HepG2 (cell line): Measurements from ENCODE around the gene RAB3A. TPM values are rescaled to one million over a fixed set of nuclear protein-coding genes. Genes with fewer than 3 reads are reported as not detected.

Source experiments
- ATAC-seq: fragments of 200-7000 bp; cut with Tn5 transposase; 3 replicates; pipeline ENCODE4 v1.9.1; 2020; ENCODE audit warnings: mild to moderate bottlenecking, moderate library complexity
- BruUV-seq: library from RNA; stranded (reverse); fragments of 400-500 nt; replicated peaks from 2 replicates; lab custom pipeline; 2021; lab: Mats Ljungman, UMichigan
- CTCF ChIA-PET: fragments of 300-600 bp; formaldehyde crosslinking; extraction: SDS; loops from one replicate; lab custom pipeline; 2021; ENCODE audit warnings: low total read pairs, inconsistent platforms, low intra/inter-chr PET ratio; lab: Yijun Ruan, JAX
- POLR2A ChIA-PET: fragments of 350-600 bp; sonication (Branson Sonifier 250); formaldehyde crosslinking; loops from one replicate; lab custom pipeline; 2020; ENCODE audit warnings: antibody characterized with exemption, inconsistent platforms; lab: Yijun Ruan, JAX
- DNase-seq: peaks from one replicate; pipeline ENCODE4 v3.0.0-alpha.2; 2015; ENCODE audit warnings: low spot score
- FAIRE-seq: peaks from 3 replicates; lab custom pipeline; 2011; peaks lifted over from hg19 to GRCh38; lab: Jason Lieb, UNC
- H2AFZ ChIP-seq: one replicate; pipeline ENCODE4 v1.6.1; 2011; ENCODE audit warnings: low read length, inconsistent platforms
- H3K27ac ChIP-seq: fragments of 300-600 bp; 3 replicates; pipeline ENCODE4 v1.8.0; 2011; ENCODE audit warnings: mixed run types, mild to moderate bottlenecking, mixed read lengths, low read length, inconsistent platforms; ENCODE audit not compliant: insufficient read depth; ENCODE audit errors: extremely low read length
- H3K27me3 ChIP-seq, 2 experiments: fragments of 200-600 bp in 1 of 2; 2 replicates in 1 of 2; 3 replicates in 1 of 2; pipeline versions ENCODE4 v1.6.0 to v1.8.0; 2011; ENCODE audit warnings: low read length in 2 of 2, mild to moderate bottlenecking in 2 of 2, moderate library complexity in 2 of 2, inconsistent platforms in 1 of 2; ENCODE audit not compliant: insufficient read depth in 2 of 2, control insufficient read depth in 1 of 2
- H3K36me3 ChIP-seq, 2 experiments: fragments of 200-600 bp in 1 of 2; replicated peaks in 1 of 2; 2 replicates in 1 of 2; 3 replicates in 1 of 2; pipeline versions ENCODE4 v1.5.1 to v1.8.0; 2011; ENCODE audit warnings: low read length in 2 of 2, inconsistent platforms in 1 of 2; ENCODE audit not compliant: insufficient read depth in 2 of 2, control insufficient read depth in 1 of 2
- H3K4me1 ChIP-seq: 2 replicates; pipeline ENCODE4 v1.5.1; 2012; ENCODE audit warnings: low read length, inconsistent platforms; ENCODE audit not compliant: insufficient read depth
- H3K4me2 ChIP-seq: 2 replicates; pipeline ENCODE4 v1.6.0; 2011; ENCODE audit warnings: low read depth, low read length, inconsistent platforms
- H3K4me3 ChIP-seq, 3 experiments: fragments of 200-600 bp in 1 of 3; sonication (generic), shearing (Covaris generic) in 1 of 3; replicated peaks in 1 of 3; 2 replicates each; pipeline ENCODE4 v1.5.1; 2011 to 2016; ENCODE audit warnings: low read length in 3 of 3, inconsistent platforms in 2 of 3, low read depth in 2 of 3, mild to moderate bottlenecking in 2 of 3, control low read depth in 1 of 3, mixed read lengths in 1 of 3; ENCODE audit not compliant: insufficient read depth in 1 of 3
- H3K79me2 ChIP-seq: one replicate; pipeline ENCODE4 v1.6.1; 2011; ENCODE audit warnings: low read length, inconsistent platforms; ENCODE audit not compliant: insufficient read depth
- H3K9ac ChIP-seq: 2 replicates; pipeline ENCODE4 v1.6.0; 2011; ENCODE audit warnings: mild to moderate bottlenecking, low read depth, low read length, inconsistent platforms; ENCODE audit not compliant: insufficient read depth
- H3K9me3 ChIP-seq: 2 replicates; pipeline ENCODE4 v1.5.1; 2012; ENCODE audit warnings: mild to moderate bottlenecking, low read length
- H4K20me1 ChIP-seq: 2 replicates; pipeline ENCODE4 v1.6.0; 2011; ENCODE audit warnings: inconsistent platforms, mild to moderate bottlenecking, low read length, moderate library complexity; ENCODE audit not compliant: insufficient read depth
- MTF2 ChIP-seq: sonication (generic); formaldehyde crosslinking; IDR thresholded peaks from 2 replicates; pipeline ENCODE4 v1.5.0; 2020; ENCODE audit warnings: missing genetic modification reagents, borderline replicate concordance
- RARG ChIP-seq: sonication (generic); formaldehyde crosslinking; IDR thresholded peaks from 2 replicates; pipeline ENCODE4 v1.4.0; 2020; ENCODE audit warnings: low read depth, mild to moderate bottlenecking, missing genetic modification reagents
- RBAK ChIP-seq: sonication (generic); formaldehyde crosslinking; IDR thresholded peaks from 2 replicates; pipeline ENCODE4 v1.5.1; 2020; ENCODE audit warnings: mild to moderate bottlenecking, missing genetic modification reagents
- REXO4 ChIP-seq: sonication (generic); formaldehyde crosslinking; IDR thresholded peaks from 2 replicates; pipeline ENCODE4 v1.8.0; 2022; ENCODE audit warnings: missing genetic modification reagents, mild to moderate bottlenecking, borderline replicate concordance
- SOX13 ChIP-seq, 3 experiments: fragments of 450-650 bp in 1 of 3; sonication (generic) in 1 of 3; formaldehyde crosslinking in 1 of 3; IDR thresholded peaks in 2 of 3; conservative IDR thresholded peaks in 1 of 3; 2 replicates each; pipeline versions ENCODE4 v1.5.0 to v1.6.1; 2016 to 2020; ENCODE audit warnings: antibody characterized with exemption in 1 of 3, mild to moderate bottlenecking in 1 of 3, missing compliant biosample characterization in 1 of 3, missing genetic modification reagents in 1 of 3, moderate library complexity in 1 of 3
- SRSF1 ChIP-seq: fragments of 200-400 bp; formaldehyde crosslinking; optimal IDR thresholded peaks from 2 replicates; pipeline ENCODE3; 2017; ENCODE audit warnings: mild to moderate bottlenecking, low read depth, low read length, moderate library complexity
- USF2 ChIP-seq, 2 experiments: sonication (generic) in 1 of 2; formaldehyde crosslinking in 1 of 2; IDR thresholded peaks; 2 replicates each; pipeline versions ENCODE4 v1.5.1 to v1.6.1; 2011 to 2020; ENCODE audit warnings: borderline replicate concordance in 1 of 2, low read depth in 1 of 2, low read length in 1 of 2, mild to moderate bottlenecking in 1 of 2, missing genetic modification reagents in 1 of 2, moderate library complexity in 1 of 2
- ZFY ChIP-seq: sonication (generic); formaldehyde crosslinking; IDR thresholded peaks from 2 replicates; pipeline ENCODE4 v1.4.0; 2020; ENCODE audit warnings: missing genetic modification reagents
- ZNF75D ChIP-seq: sonication (generic); formaldehyde crosslinking; IDR thresholded peaks from 2 replicates; pipeline ENCODE4 v1.8.1; 2023; ENCODE audit warnings: missing genetic modification reagents, mild to moderate bottlenecking, borderline replicate concordance
- WGBS: methylation state at CpG from one replicate; pipeline ENCODE4 v1.1.6; 2017; ENCODE audit warnings: low lambda C conversion rate; 5-methylcytosine and 5-hydroxymethylcytosine counted together
- in situ Hi-C: cut with HindIII; loops from 2 replicates; pipeline ENCODE4 v1.10.0; 2017; ENCODE audit warnings: low pct_unique_long_range_greater_than_20kb; ENCODE audit not compliant: extremely low pct_ligation_motif_present
- intact Hi-C: fragments of 100-400 bp; cut with micrococcal nuclease; formaldehyde crosslinking; loops from one replicate; pipeline ENCODE4 v1.10.0; 2022; ENCODE audit not compliant: unreplicated experiment
- polyA plus RNA-seq, 8 experiments: library from polyadenylated mRNA; depleted of rRNA in 3 of 8; stranded (reverse) in 7 of 8; unstranded in 1 of 8; fragments of >200 nt; fragmentation: Illumina TruSeq in 4 of 8; extraction: Trizol in 4 of 8; gene quantifications; 2 replicates each; pipeline versions ENCODE4 v1.2.1 to v1.2.3, GENCODE V29; 2011 to 2016; ENCODE audit warnings: low read depth in 4 of 8, missing spikeins in 1 of 8, mixed read lengths in 1 of 8; ENCODE audit not compliant: insufficient read depth in 1 of 8
- total RNA-seq, 5 experiments: library from RNA; depleted of rRNA; stranded (reverse); fragments of >200 nt; fragmentation: Illumina TruSeq; extraction: Trizol; gene quantifications; 2 replicates each; pipeline ENCODE4 v1.2.3, GENCODE V29; 2016; ENCODE audit warnings: low read depth in 1 of 5
- TF ChIP-seq, protein P1 (sequence below): sonication (generic); formaldehyde crosslinking; IDR thresholded peaks from 2 replicates; pipeline ENCODE4 v1.9.0; 2021; ENCODE audit warnings: mild to moderate bottlenecking, missing genetic modification reagents
- TF ChIP-seq, protein P2 (sequence below): sonication (generic); formaldehyde crosslinking; IDR thresholded peaks from 2 replicates; pipeline ENCODE4 v1.5.1; 2020; ENCODE audit warnings: missing genetic modification reagents, mild to moderate bottlenecking, borderline replicate concordance

RAB3A gene
- total and polyA plus RNA-seq, 2 of the 13 experiments (the other 11 are each of a cell fraction or from before 2014, with no cell fraction given), result 0.58 to 0.98 TPM

DNA sequence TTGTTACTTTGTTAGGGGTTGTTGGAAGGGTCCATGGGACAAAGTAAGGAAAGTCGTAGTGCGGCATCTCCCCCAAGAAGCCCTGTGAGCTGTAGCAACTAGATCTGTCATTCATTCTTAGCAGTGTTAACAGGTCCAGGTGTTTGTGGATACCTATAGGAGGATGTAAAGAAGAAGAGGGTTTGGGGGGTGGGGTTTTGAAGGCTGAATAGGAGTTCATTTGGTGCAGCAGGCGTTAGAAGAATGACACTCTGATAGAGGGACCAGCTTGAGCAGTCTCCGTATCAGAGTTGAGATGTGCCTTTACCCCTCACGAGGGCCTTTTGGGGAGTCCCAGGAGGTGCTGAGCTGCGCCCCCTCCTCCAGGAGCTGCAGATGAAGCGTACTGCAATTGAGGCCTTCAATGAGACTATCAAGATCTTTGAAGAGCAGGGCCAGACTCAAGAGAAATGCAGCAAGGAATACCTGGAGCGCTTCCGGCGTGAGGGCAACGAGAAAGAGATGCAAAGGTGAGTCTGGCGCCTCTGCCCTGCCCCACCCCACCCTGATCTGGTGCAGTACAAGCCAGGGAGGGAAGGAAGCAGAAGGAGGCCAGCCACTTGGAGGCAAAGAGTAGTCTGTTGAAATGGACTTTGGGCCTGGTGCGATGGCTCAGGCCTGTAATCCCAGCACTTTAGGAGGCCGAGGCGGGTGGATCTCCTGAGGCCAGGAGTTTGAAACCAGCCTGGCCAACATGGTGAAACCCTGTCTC lies 37.9 kb downstream of the RAB3A start:
- no peak overlapping the region for H3K27ac ChIP-seq
- H2AFZ ChIP-seq, result no peak overlapping the region
- intact Hi-C loops, result no loop called here
- H3K36me3 ChIP-seq, result peaks cover 30 to 48% of the 10 kb centered on the region in 2 experiments
- no peak overlapping the region for H3K9ac ChIP-seq
- no peak overlapping the region for H3K4me3 ChIP-seq
- ATAC-seq (no peak), FAIRE-seq (no peak), DNase-seq (no peak)
- no peaks in the 10 kb centered on the region for H3K27me3 ChIP-seq
- 96% methylated on average over 15 of the region's 15 CpGs for WGBS
- peaks cover 6% of the 10 kb centered on the region for H3K4me1 ChIP-seq
- no peak overlapping the region for H3K4me2 ChIP-seq
- in situ Hi-C loops, result no loop called here
- H4K20me1 ChIP-seq, result 0 out of 2 replicates have a peak, but pooled peaks cover 3% of the 10 kb centered on the region
- H3K9me3 ChIP-seq, result no peaks in the 10 kb centered on the region
- ChIA-PET CTCF (interaction anchor here (3.2 kb wide), 1 partner anchor 53 kb away, joined by 25 read pairs; no protein-coding TSS in a partner anchor), POLR2A (interaction anchor here (2.6 kb wide), 1 partner anchor 53 kb away, joined by 8 read pairs; no protein-coding TSS in a partner anchor)
- BruUV-seq, result no TSS peak
- H3K79me2 ChIP-seq, result no peaks in the 10 kb centered on the region
- TF ChIP-seq RARG (CRISPR knock-in tag), result no peak
- no peak for TF ChIP-seq ZFY (CRISPR knock-in tag)
- no peak for TF ChIP-seq MTF2 (CRISPR knock-in tag)
- no peak for TF ChIP-seq RBAK (CRISPR knock-in tag)
- TF ChIP-seq USF2 (IDR thresholded peaks at IDR 0.05; ENCODE audit: low read depth, low read length), result no peak
- no peak for TF ChIP-seq USF2 (CRISPR knock-in tag; IDR thresholded peaks at IDR 0.05; ENCODE audit: borderline replicate concordance)
- TF ChIP-seq, protein P1, sequence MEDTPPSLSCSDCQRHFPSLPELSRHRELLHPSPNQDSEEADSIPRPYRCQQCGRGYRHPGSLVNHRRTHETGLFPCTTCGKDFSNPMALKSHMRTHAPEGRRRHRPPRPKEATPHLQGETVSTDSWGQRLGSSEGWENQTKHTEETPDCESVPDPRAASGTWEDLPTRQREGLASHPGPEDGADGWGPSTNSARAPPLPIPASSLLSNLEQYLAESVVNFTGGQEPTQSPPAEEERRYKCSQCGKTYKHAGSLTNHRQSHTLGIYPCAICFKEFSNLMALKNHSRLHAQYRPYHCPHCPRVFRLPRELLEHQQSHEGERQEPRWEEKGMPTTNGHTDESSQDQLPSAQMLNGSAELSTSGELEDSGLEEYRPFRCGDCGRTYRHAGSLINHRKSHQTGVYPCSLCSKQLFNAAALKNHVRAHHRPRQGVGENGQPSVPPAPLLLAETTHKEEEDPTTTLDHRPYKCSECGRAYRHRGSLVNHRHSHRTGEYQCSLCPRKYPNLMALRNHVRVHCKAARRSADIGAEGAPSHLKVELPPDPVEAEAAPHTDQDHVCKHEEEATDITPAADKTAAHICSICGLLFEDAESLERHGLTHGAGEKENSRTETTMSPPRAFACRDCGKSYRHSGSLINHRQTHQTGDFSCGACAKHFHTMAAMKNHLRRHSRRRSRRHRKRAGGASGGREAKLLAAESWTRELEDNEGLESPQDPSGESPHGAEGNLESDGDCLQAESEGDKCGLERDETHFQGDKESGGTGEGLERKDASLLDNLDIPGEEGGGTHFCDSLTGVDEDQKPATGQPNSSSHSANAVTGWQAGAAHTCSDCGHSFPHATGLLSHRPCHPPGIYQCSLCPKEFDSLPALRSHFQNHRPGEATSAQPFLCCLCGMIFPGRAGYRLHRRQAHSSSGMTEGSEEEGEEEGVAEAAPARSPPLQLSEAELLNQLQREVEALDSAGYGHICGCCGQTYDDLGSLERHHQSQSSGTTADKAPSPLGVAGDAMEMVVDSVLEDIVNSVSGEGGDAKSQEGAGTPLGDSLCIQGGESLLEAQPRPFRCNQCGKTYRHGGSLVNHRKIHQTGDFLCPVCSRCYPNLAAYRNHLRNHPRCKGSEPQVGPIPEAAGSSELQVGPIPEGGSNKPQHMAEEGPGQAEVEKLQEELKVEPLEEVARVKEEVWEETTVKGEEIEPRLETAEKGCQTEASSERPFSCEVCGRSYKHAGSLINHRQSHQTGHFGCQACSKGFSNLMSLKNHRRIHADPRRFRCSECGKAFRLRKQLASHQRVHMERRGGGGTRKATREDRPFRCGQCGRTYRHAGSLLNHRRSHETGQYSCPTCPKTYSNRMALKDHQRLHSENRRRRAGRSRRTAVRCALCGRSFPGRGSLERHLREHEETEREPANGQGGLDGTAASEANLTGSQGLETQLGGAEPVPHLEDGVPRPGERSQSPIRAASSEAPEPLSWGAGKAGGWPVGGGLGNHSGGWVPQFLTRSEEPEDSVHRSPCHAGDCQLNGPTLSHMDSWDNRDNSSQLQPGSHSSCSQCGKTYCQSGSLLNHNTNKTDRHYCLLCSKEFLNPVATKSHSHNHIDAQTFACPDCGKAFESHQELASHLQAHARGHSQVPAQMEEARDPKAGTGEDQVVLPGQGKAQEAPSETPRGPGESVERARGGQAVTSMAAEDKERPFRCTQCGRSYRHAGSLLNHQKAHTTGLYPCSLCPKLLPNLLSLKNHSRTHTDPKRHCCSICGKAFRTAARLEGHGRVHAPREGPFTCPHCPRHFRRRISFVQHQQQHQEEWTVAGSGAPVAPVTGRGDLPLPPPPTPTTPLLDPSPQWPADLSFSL, result no peak
- no peak for TF ChIP-seq ZNF75D (CRISPR knock-in tag)
- no peak for TF ChIP-seq SOX13 (IDR thresholded peaks at IDR 0.05)
- no peak for TF ChIP-seq SOX13 (CRISPR knock-in tag; conservative IDR thresholded peaks at IDR 0.05 in 1 of 2, IDR thresholded peaks at IDR 0.05 in 1 of 2)
- no peak for TF ChIP-seq REXO4 (CRISPR knock-in tag)
- TF ChIP-seq SRSF1, result no peak
- TF ChIP-seq, protein P2, sequence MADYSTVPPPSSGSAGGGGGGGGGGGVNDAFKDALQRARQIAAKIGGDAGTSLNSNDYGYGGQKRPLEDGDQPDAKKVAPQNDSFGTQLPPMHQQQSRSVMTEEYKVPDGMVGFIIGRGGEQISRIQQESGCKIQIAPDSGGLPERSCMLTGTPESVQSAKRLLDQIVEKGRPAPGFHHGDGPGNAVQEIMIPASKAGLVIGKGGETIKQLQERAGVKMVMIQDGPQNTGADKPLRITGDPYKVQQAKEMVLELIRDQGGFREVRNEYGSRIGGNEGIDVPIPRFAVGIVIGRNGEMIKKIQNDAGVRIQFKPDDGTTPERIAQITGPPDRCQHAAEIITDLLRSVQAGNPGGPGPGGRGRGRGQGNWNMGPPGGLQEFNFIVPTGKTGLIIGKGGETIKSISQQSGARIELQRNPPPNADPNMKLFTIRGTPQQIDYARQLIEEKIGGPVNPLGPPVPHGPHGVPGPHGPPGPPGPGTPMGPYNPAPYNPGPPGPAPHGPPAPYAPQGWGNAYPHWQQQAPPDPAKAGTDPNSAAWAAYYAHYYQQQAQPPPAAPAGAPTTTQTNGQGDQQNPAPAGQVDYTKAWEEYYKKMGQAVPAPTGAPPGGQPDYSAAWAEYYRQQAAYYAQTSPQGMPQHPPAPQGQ (CRISPR knock-in tag), result no peak
